ENCODE data around the gene ACKR4.
A peak's percentile ranks its signal among the peaks of the same experiment; 100 is the strongest.
"Not testable (repeated sequence)": the region's sequence is repeated elsewhere in the genome, so short reads cannot be mapped to it uniquely, and the experiment has no call there.

ACKR4 gene

GRCh38 chr3:132596816-132597433 lies at the start of gene ACKR4:
Gene ACKR4, plus strand, starts transcription at chr3:132597270. Its CDS starts 3,128 bp downstream, at chr3:132600398.
- DNase-seq, result no peak

- DNase-seq, result no peak
These were observed 47.9 kb upstream of the ACKR4 start for GRCh38 chr3:132549169-132549568.

GRCh38 chr3:132549890-132550578 lies 47.0 kb upstream of the ACKR4 start:
- DNase-seq, result no peak

GRCh38 chr3:132550579-132551305 lies 46.3 kb upstream of the ACKR4 start:
- DNase-seq, result no peak

GRCh38 chr3:132553826-132554225 lies 43.2 kb upstream of the ACKR4 start:
- no peak for DNase-seq

GRCh38 chr3:132554437-132554836 lies 42.6 kb upstream of the ACKR4 start:
- DNase-seq, result no peak

GRCh38 chr3:132555306-132556035 lies 41.6 kb upstream of the ACKR4 start:
- no peak for DNase-seq

- not testable (repeated sequence) for DNase-seq
These were observed 41.1 kb upstream of the ACKR4 start for GRCh38 chr3:132556036-132556386.

- no peak for DNase-seq
These were observed 40.4 kb upstream of the ACKR4 start for GRCh38 chr3:132556508-132557159.

- DNase-seq, result no peak
These were observed 36.1 kb upstream of the ACKR4 start for GRCh38 chr3:132561003-132561402.

- no peak for DNase-seq
These were observed 33.5 kb upstream of the ACKR4 start for GRCh38 chr3:132563420-132564069.

GRCh38 chr3:132564070-132564465 lies 33.0 kb upstream of the ACKR4 start:
- no peak for DNase-seq

GRCh38 chr3:132568422-132568821 lies 28.6 kb upstream of the ACKR4 start:
- no peak for DNase-seq

GRCh38 chr3:132569153-132569552 lies 27.9 kb upstream of the ACKR4 start:
- DNase-seq, result no peak

GRCh38 chr3:132569580-132569979 lies 27.5 kb upstream of the ACKR4 start:
- DNase-seq, result no peak

GRCh38 chr3:132570016-132570415 lies 27.1 kb upstream of the ACKR4 start:
- DNase-seq, result no peak

- DNase-seq, result no peak
These were observed 23.3 kb upstream of the ACKR4 start for GRCh38 chr3:132573797-132574211.

GRCh38 chr3:132587401-132587800 lies 9.7 kb upstream of the ACKR4 start:
- no peak for DNase-seq

GRCh38 chr3:132592216-132592615 lies 4.9 kb upstream of the ACKR4 start:
- DNase-seq, result peak; percentile 45

- DNase-seq, result no peak
These were observed 3.7 kb upstream of the ACKR4 start for GRCh38 chr3:132593241-132593946.

- no peak for DNase-seq
These were observed 3.1 kb upstream of the ACKR4 start for GRCh38 chr3:132593947-132594323.

GRCh38 chr3:132594498-132594897 lies 2.6 kb upstream of the ACKR4 start:
- no peak for DNase-seq

All from NCI-H524 treated with DMSO at 0.1 percent for 48 hours (cell line).